HEK293T (cell line): ENCODE measurements around the gene TBK1.
A peak's percentile ranks its signal among the peaks of the same experiment; 100 is the strongest.

Experiments
- CTCF ChIA-PET: fragments of 350-600 bp; formaldehyde crosslinking; extraction: SDS; loops from one replicate; lab custom pipeline; 2021; ENCODE audit warnings: antibody characterized with exemption, inconsistent platforms; lab: Yijun Ruan, JAX
- POLR2A ChIA-PET: fragments of 350-600 bp; formaldehyde crosslinking; extraction: SDS; loops from one replicate; lab custom pipeline; 2020; ENCODE audit warnings: antibody characterized with exemption, inconsistent platforms; lab: Yijun Ruan, JAX
- DNase-seq: peaks from one replicate; pipeline ENCODE4 v3.0.0; 2012; ENCODE audit warnings: mixed read lengths; ENCODE audit errors: extremely low spot score
- ARNT ChIP-seq: fragments of 450-650 bp; IDR thresholded peaks from 2 replicates; pipeline ENCODE4 v1.6.1; 2017; ENCODE audit warnings: mild to moderate bottlenecking
- BHLHE40 ChIP-seq: fragments of 450-650 bp; IDR thresholded peaks from 2 replicates; pipeline ENCODE4 v1.6.1; 2016; ENCODE audit warnings: mild to moderate bottlenecking, moderate library complexity, borderline replicate concordance
- CTBP1 ChIP-seq: fragments of 450-650 bp; IDR thresholded peaks from 2 replicates; pipeline ENCODE4 v1.6.1; 2016; ENCODE audit warnings: borderline replicate concordance
- ELF4 ChIP-seq: fragments of 450-650 bp; IDR thresholded peaks from 2 replicates; pipeline ENCODE4 v1.6.1; 2017; ENCODE audit warnings: antibody characterized with exemption
- FOXA1 ChIP-seq: fragments of 450-650 bp; IDR thresholded peaks from 2 replicates; pipeline ENCODE4 v1.6.1; 2016; ENCODE audit warnings: mild to moderate bottlenecking
- FOXK2 ChIP-seq: fragments of 450-650 bp; IDR thresholded peaks from 2 replicates; pipeline ENCODE4 v1.6.1; 2016; ENCODE audit warnings: mild to moderate bottlenecking
- FOXM1 ChIP-seq: fragments of 450-650 bp; IDR thresholded peaks from 2 replicates; pipeline ENCODE4 v1.6.1; 2017; ENCODE audit warnings: mild to moderate bottlenecking, borderline replicate concordance
- HDGF ChIP-seq: fragments of 450-650 bp; IDR thresholded peaks from 2 replicates; pipeline ENCODE4 v1.6.1; 2017; ENCODE audit warnings: antibody characterized with exemption, borderline replicate concordance
- L3MBTL2 ChIP-seq: fragments of 450-650 bp; conservative IDR thresholded peaks from 2 replicates; pipeline ENCODE4 v1.6.1; 2016; ENCODE audit warnings: mild to moderate bottlenecking
- LEF1 ChIP-seq: fragments of 450-650 bp; IDR thresholded peaks from 2 replicates; pipeline ENCODE4 v1.6.1; 2017; ENCODE audit warnings: mild to moderate bottlenecking, borderline replicate concordance
- NFRKB ChIP-seq: fragments of 450-650 bp; IDR thresholded peaks from 2 replicates; pipeline ENCODE4 v1.6.1; 2016; ENCODE audit warnings: mild to moderate bottlenecking, moderate library complexity
- PKNOX1 ChIP-seq: fragments of 450-650 bp; IDR thresholded peaks from 2 replicates; pipeline ENCODE4 v1.6.1; 2016
- SP1 ChIP-seq: fragments of 450-650 bp; IDR thresholded peaks from 2 replicates; pipeline ENCODE4 v1.6.1; 2017
- SUZ12 ChIP-seq: fragments of 450-650 bp; IDR thresholded peaks from 2 replicates; pipeline ENCODE4 v1.6.1; 2016; ENCODE audit warnings: mild to moderate bottlenecking
- TARDBP ChIP-seq: fragments of 450-650 bp; IDR thresholded peaks from 2 replicates; pipeline ENCODE4 v1.6.1; 2016

The TBK1 gene

GRCh38 chr12:64451687-64452558 is at the start of gene TBK1:
Gene TBK1 (plus strand): TSS chr12:64452120. CDS start chr12:64455871, 3,751 bp downstream.
- ChIA-PET CTCF (no interaction called here), POLR2A (interaction anchor here (0.8 to 1.2 kb wide), 2 partner anchors 15 to 237 kb away, joined by 3 to 4 read pairs; no protein-coding TSS in a partner anchor)
- DNase-seq, result peak; percentile 91
- no peak for TF ChIP-seq SUZ12
- TF ChIP-seq NFRKB, result no peak
- TF ChIP-seq ELF4, result peak; percentile 66
- peak; percentile 51 for TF ChIP-seq PKNOX1
- TF ChIP-seq FOXM1, result no peak
- no peak for TF ChIP-seq LEF1
- TF ChIP-seq L3MBTL2, result peak; percentile 47

GRCh38 chr12:64402181-64402580 is 49.7 kb upstream of the TBK1 start:
- TF ChIP-seq NFRKB (no peak), FOXK2 (no peak), TARDBP (no peak), FOXM1 (no peak)
- DNase-seq, result no peak
- POLR2A ChIA-PET, result no interaction called here
- CTCF ChIA-PET, result no interaction called here

DNA sequence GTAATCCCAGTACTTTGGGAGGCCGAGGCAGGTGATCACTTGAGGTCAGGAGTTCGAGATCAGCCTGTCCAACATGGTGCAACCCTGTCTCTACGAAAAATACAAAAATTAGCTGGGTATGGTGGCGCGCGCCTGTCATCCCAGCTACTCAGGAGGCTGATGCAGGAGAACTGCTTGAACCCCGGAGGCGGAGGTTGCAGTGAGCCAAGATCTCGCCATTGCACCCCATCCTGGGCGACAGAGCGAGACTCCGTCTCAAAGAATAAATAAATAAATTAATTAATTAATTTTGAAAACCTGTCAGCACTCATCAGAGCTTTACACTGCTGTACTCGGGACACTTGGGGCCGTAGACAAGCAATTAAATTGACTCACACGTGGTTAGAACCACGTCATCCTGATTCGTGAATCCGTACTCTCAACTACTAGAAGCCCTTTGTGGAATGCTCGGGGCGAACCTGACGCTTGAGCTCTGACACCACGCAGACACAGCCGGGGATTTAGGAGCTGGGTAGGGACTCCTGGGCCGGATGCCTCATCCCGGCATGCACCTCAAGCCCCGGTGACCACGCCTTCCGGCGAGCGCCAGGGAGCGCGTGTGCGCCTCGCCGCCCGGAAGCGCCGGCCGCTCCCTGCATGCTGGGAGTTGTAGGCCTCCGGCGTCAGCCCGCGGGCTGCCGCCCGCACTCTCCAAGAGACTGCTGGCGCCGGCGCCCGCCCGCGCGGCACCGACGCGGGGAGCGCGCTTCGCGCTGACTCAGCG is 48.0 kb upstream of the TBK1 start, which contains the start of gene XPOT:
XPOT (plus strand) TSS at position 686 of the 763 bp plus-strand sequence. CDS start 5,644 bp downstream, outside the sequence.
- peak; percentile 95 for DNase-seq
- CTCF ChIA-PET, result no interaction called here
- TF ChIP-seq ELF4, result peak; percentile 72; the same call in 1 of the 2 replicates
- TF ChIP-seq SUZ12, result no peak
- peak; percentile 66 for TF ChIP-seq L3MBTL2
- no peak for TF ChIP-seq ARNT
- no peak for TF ChIP-seq HDGF
- no peak for TF ChIP-seq CTBP1
- TF ChIP-seq FOXA1, result no peak
- peak; percentile 36; the same call in 1 of the 2 replicates for TF ChIP-seq PKNOX1
- POLR2A ChIA-PET, result interaction anchor here (0.6 to 1.9 kb wide), 24 partner anchors 8 to 570 kb away, joined by 3 to 11 read pairs (median 3); partner anchors contain the start of gene KICS2

DNA sequence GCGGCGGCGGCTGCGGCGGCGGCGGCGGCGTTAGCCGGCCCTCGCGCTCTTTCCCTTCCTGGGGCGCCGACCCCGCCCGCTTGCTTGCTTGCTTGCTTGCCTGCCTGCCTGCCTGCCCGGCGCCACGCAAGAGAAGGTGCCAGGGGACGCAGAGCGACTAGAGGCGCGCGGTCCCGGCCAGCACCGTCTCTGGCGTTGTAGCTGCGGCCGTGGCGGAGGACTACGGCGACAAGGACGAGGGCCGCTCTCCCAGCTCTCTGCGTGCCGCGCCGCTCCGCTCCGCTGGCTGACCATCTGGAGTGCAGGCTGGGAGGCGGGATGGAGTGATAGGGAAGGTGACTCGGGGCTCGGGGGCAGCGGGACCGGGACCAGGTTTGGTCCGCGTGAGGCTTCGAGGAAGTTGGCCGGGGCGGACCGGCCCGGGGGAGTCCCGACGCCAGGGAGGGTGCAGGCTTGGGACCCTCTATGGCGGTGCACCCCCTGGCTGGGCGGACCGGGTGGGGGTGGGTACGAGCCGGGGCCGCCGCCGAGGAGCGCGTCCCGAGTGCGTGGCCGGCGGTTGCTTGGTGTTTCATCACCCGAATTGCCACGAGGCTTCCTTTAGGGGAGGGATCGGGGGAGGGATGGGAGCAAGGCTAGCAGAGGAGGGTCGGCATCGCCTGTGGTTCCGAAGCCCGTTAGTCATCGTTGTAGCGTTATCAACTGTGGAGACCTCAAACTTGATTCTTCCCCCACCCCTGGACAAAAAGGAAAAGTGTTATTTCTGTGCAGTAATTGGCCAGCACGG is 47.3 kb upstream of the TBK1 start:
- ChIA-PET CTCF (no interaction called here), POLR2A (interaction anchor here (0.6 to 1.9 kb wide), 24 partner anchors 9 to 571 kb away, joined by 3 to 11 read pairs (median 3); partner anchors contain the start of gene KICS2)
- TF ChIP-seq PKNOX1, result no peak
- TF ChIP-seq SUZ12, result no peak
- no peak for TF ChIP-seq FOXA1
- TF ChIP-seq SP1, result no peak
- no peak for TF ChIP-seq ARNT
- TF ChIP-seq FOXK2, result no peak
- TF ChIP-seq FOXM1, result no peak
- no peak for TF ChIP-seq HDGF
- peak; percentile 73 for TF ChIP-seq L3MBTL2
- TF ChIP-seq LEF1, result no peak
- no peak for TF ChIP-seq BHLHE40
- TF ChIP-seq TARDBP, result no peak
- TF ChIP-seq ELF4, result peak; percentile 10; the same call in 1 of the 2 replicates
- peak; percentile 48 for DNase-seq

GRCh38 chr12:64407342-64408223 is 44.3 kb upstream of the TBK1 start:
- TF ChIP-seq LEF1, result no peak
- TF ChIP-seq FOXM1, result no peak
- no peak for TF ChIP-seq PKNOX1
- no peak for TF ChIP-seq FOXA1
- TF ChIP-seq L3MBTL2, result no peak
- ChIA-PET POLR2A (no interaction called here), CTCF (no interaction called here)
- no peak for DNase-seq
